Esophagus muscularis mucosa (tissue), 4 donors: ENCODE results near the gene CD38. TPM values are rescaled to one million over a fixed set of nuclear protein-coding genes. Genes with fewer than 3 reads are reported as not detected.

Source experiments
- DNase-seq: peaks from one replicate; pipeline ENCODE4 v3.0.0-alpha.2; 2017; ENCODE audit errors: extremely low spot score
- H3K27ac ChIP-seq, 4 donors: fragments of 200-600 bp; sonication (generic); replicated peaks in 1 of 4; 1 replicate in 3 of 4; 2 replicates in 1 of 4; pipeline ENCODE4 v1.5.1; 2016 to 2019; ENCODE audit warnings: mild to moderate bottlenecking in 1 of 4
- H3K27me3 ChIP-seq, 4 donors: fragments of 200-600 bp; sonication (generic); one replicate each; pipeline versions ENCODE4 v1.5.1 to v1.6.0; 2016 to 2019
- H3K36me3 ChIP-seq, 4 donors: fragments of 200-600 bp; sonication (generic); one replicate each; pipeline ENCODE4 v1.5.1; 2016 to 2019
- H3K4me1 ChIP-seq, 4 donors: fragments of 200-600 bp; sonication (generic); one replicate each; pipeline ENCODE4 v1.5.1; 2016 to 2019
- H3K4me3 ChIP-seq, 4 donors: fragments of 200-600 bp; sonication (generic); 1 replicate in 2 of 4; 2 replicates in 2 of 4; pipeline ENCODE4 v1.5.1; 2016 to 2019; ENCODE audit warnings: mild to moderate bottlenecking in 4 of 4, moderate library complexity in 1 of 4
- H3K9me3 ChIP-seq, 4 donors: fragments of 200-600 bp; sonication (generic); 1 replicate in 3 of 4; 2 replicates in 1 of 4; pipeline ENCODE4 v1.5.1; 2016 to 2019
- CTCF ChIP-seq, 3 experiments: fragments of 200-600 bp in 2 of 3; fragments of 450-650 bp in 1 of 3; sonication (generic) in 2 of 3; IDR thresholded peaks; one replicate each; pipeline ENCODE4 v1.5.1; 2017 to 2019; ENCODE audit warnings: antibody characterized with exemption in 3 of 3, mild to moderate bottlenecking in 2 of 3, moderate library complexity in 1 of 3
- EP300 ChIP-seq: sonication (generic); formaldehyde crosslinking; IDR thresholded peaks from one replicate; pipeline ENCODE4 v1.6.1; 2017; ENCODE audit warnings: antibody characterized with exemption
- POLR2A ChIP-seq: fragments of 450-650 bp; IDR thresholded peaks from one replicate; pipeline ENCODE4 v1.6.1; 2017; ENCODE audit warnings: antibody characterized with exemption, moderate library complexity, mild to moderate bottlenecking, low read depth
- POLR2AphosphoS5 ChIP-seq, 2 donors: sonication (generic); formaldehyde crosslinking; IDR thresholded peaks; one replicate each; pipeline ENCODE4 v1.6.1; 2017; ENCODE audit warnings: antibody characterized with exemption in 2 of 2
- WGBS: methylation state at CpG from one replicate; pipeline ENCODE4 v1.1.5; 2018; 5-methylcytosine and 5-hydroxymethylcytosine counted together
- intact Hi-C: fragments of 100-400 bp; cut with DNase I; formaldehyde crosslinking; loops from one replicate; pipeline ENCODE4 v1.15.1; 2023
- total RNA-seq, 4 donors: library from RNA; depleted of rRNA; stranded (reverse); fragments of >200 nt; gene quantifications; one replicate each; pipeline versions ENCODE4 v1.1.0 to v1.2.1, GENCODE V29; 2016

CD38 gene
- total RNA-seq, 4 donors from 2014 or later: 1.4 to 5.8 (median 2.6) TPM

GRCh38 chr4:15885422-15885821, 107.3 kb downstream of the CD38 start:
- WGBS: 91% methylated on average over 7 of the region's 7 CpGs
- no peak overlapping the region for H3K27ac ChIP-seq
- TF ChIP-seq POLR2AphosphoS5 (IDR thresholded peaks at IDR 0.05) (no peak), EP300 (no peak), POLR2A (no peak), CTCF (IDR thresholded peaks at IDR 0.05) (no peak)
- H3K4me3 ChIP-seq: no peak overlapping the region
- no peak for DNase-seq
- H3K36me3 ChIP-seq: no peaks in the 10 kb centered on the region
- peaks cover 0 to 16% (median 6%) of the 10 kb centered on the region in 4 donors for H3K4me1 ChIP-seq
- H3K27me3 ChIP-seq: no peaks in the 10 kb centered on the region
- H3K9me3 ChIP-seq: no peaks in the 10 kb centered on the region
- intact Hi-C loops: no loop called here

GRCh38 chr4:15888515-15888914, 110.4 kb downstream of the CD38 start:
- Histone ChIP-seq H3K4me3 (no peak overlapping the region), H3K4me1 (peaks cover 0 to 22% (median 7%) of the 10 kb centered on the region in 4 donors), H3K36me3 (no peaks in the 10 kb centered on the region), H3K9me3 (no peaks in the 10 kb centered on the region), H3K27me3 (no peaks in the 10 kb centered on the region), H3K27ac (no peak overlapping the region)
- DNase-seq: no peak
- TF ChIP-seq CTCF (IDR thresholded peaks at IDR 0.05): no peak
- TF ChIP-seq POLR2AphosphoS5 (IDR thresholded peaks at IDR 0.05): no peak
- TF ChIP-seq POLR2A: no peak
- TF ChIP-seq EP300: no peak
- intact Hi-C loops: no loop called here
- 90% methylated on average over 9 of the region's 9 CpGs for WGBS

GRCh38 chr4:15890246-15890829, 112.2 kb downstream of the CD38 start:
- no peaks in the 10 kb centered on the region for H3K36me3 ChIP-seq
- intact Hi-C loops: no loop called here
- H3K27ac ChIP-seq: no peak overlapping the region
- peaks cover 0 to 40% (median 18%) of the 10 kb centered on the region in 4 donors for H3K4me1 ChIP-seq
- DNase-seq: no peak
- H3K27me3 ChIP-seq: no peaks in the 10 kb centered on the region
- H3K4me3 ChIP-seq: no peak overlapping the region
- no peaks in the 10 kb centered on the region for H3K9me3 ChIP-seq
- WGBS: 96% methylated on average over 4 of the region's 4 CpGs
- no peak for TF ChIP-seq EP300
- no peak for TF ChIP-seq POLR2AphosphoS5 (IDR thresholded peaks at IDR 0.05)
- TF ChIP-seq CTCF (IDR thresholded peaks at IDR 0.05): no peak
- no peak for TF ChIP-seq POLR2A

GRCh38 chr4:15891312-15891711, 113.2 kb downstream of the CD38 start:
- intact Hi-C loops: no loop called here
- no peak overlapping the region for H3K4me3 ChIP-seq
- 45% methylated on average over 4 of the region's 4 CpGs for WGBS

More at GRCh38 chr4:15891312-15891711, 113.2 kb downstream of the CD38 start:
- Histone ChIP-seq H3K9me3 (no peaks in the 10 kb centered on the region), H3K36me3 (no peaks in the 10 kb centered on the region), H3K27me3 (no peaks in the 10 kb centered on the region), H3K4me1 (peaks cover 0 to 48% (median 21%) of the 10 kb centered on the region in 4 donors), H3K27ac (no peak overlapping the region)
- TF ChIP-seq CTCF (IDR thresholded peaks at IDR 0.05) (no peak), POLR2AphosphoS5 (IDR thresholded peaks at IDR 0.05) (no peak)
- no peak for DNase-seq
